Upper lobe of right lung (tissue), 1 donor: Measurements from ENCODE around the gene CAPZA2. TPM values are rescaled to one million over a fixed set of nuclear protein-coding genes. Genes with fewer than 3 reads are reported as not detected.

Experiments used
- ATAC-seq: fragments of 200-7000 bp; cut with Tn5 transposase; one replicate; pipeline ENCODE4 v1.9.1; 2020; ENCODE audit warnings: mild to moderate bottlenecking, moderate library complexity
- DNase-seq: peaks from one replicate; pipeline ENCODE4 v3.0.0-alpha.2; 2020
- H3K27ac ChIP-seq: fragments of 200-600 bp; one replicate; pipeline ENCODE4 v1.8.0; 2022
- H3K27me3 ChIP-seq: fragments of 200-600 bp; one replicate; pipeline ENCODE4 v1.8.0; 2022; ENCODE audit warnings: mild to moderate bottlenecking
- H3K36me3 ChIP-seq: fragments of 200-600 bp; one replicate; pipeline ENCODE4 v1.8.0; 2022
- H3K4me1 ChIP-seq: fragments of 200-600 bp; one replicate; pipeline ENCODE4 v1.8.0; 2022
- H3K4me3 ChIP-seq: fragments of 200-600 bp; one replicate; pipeline ENCODE4 v1.8.0; 2022; ENCODE audit warnings: mild to moderate bottlenecking
- H3K9me3 ChIP-seq: fragments of 200-600 bp; one replicate; pipeline ENCODE4 v1.8.0; 2022
- intact Hi-C: fragments of 100-400 bp; cut with DNase I; formaldehyde crosslinking; loops from one replicate; pipeline ENCODE4 v1.11.0; 2022
- total RNA-seq: library from RNA; stranded (reverse); fragmentation: NEBNext Ultra II Directional; extraction: Animal tissue kit (Norgen Biotek cat#: 25700); gene quantifications from one replicate; pipeline ENCODE4 v1.2.1, GENCODE V29; 2021
- TF ChIP-seq, protein P1 (sequence below): fragments of 200-600 bp; IDR thresholded peaks from one replicate; pipeline ENCODE4 v1.8.0; 2022; ENCODE audit warnings: antibody characterized with exemption
- donor health status: DM: no; HTN: yes; CAD: no; lungs with severe emphysema.

Gene CAPZA2
- total RNA-seq, 1 donor from 2014 or later = 249 TPM

GRCh38 chr7:116836048-116836447, 26.3 kb upstream of the CAPZA2 start:
- Histone ChIP-seq H3K4me1 (no peaks in the 10 kb centered on the region), H3K36me3 (no peaks in the 10 kb centered on the region), H3K4me3 (no peak overlapping the region), H3K27ac (no peak overlapping the region), H3K9me3 (no peaks in the 10 kb centered on the region), H3K27me3 (no peaks in the 10 kb centered on the region)
- no peak for DNase-seq
- intact Hi-C loops = no loop called here
- TF ChIP-seq, protein P1, sequence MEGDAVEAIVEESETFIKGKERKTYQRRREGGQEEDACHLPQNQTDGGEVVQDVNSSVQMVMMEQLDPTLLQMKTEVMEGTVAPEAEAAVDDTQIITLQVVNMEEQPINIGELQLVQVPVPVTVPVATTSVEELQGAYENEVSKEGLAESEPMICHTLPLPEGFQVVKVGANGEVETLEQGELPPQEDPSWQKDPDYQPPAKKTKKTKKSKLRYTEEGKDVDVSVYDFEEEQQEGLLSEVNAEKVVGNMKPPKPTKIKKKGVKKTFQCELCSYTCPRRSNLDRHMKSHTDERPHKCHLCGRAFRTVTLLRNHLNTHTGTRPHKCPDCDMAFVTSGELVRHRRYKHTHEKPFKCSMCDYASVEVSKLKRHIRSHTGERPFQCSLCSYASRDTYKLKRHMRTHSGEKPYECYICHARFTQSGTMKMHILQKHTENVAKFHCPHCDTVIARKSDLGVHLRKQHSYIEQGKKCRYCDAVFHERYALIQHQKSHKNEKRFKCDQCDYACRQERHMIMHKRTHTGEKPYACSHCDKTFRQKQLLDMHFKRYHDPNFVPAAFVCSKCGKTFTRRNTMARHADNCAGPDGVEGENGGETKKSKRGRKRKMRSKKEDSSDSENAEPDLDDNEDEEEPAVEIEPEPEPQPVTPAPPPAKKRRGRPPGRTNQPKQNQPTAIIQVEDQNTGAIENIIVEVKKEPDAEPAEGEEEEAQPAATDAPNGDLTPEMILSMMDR = no peak
- ATAC-seq = no peak

GRCh38 chr7:116836911-116837310, 25.5 kb upstream of the CAPZA2 start:
- TF ChIP-seq, protein P1 = no peak
- no peak overlapping the region for H3K4me3 ChIP-seq
- H3K36me3 ChIP-seq = no peaks in the 10 kb centered on the region
- no peak overlapping the region for H3K27ac ChIP-seq
- no peaks in the 10 kb centered on the region for H3K27me3 ChIP-seq
- H3K4me1 ChIP-seq = no peaks in the 10 kb centered on the region
- DNase-seq (no peak), ATAC-seq (no peak)
- no peaks in the 10 kb centered on the region for H3K9me3 ChIP-seq
- intact Hi-C loops = no loop called here

DNA sequence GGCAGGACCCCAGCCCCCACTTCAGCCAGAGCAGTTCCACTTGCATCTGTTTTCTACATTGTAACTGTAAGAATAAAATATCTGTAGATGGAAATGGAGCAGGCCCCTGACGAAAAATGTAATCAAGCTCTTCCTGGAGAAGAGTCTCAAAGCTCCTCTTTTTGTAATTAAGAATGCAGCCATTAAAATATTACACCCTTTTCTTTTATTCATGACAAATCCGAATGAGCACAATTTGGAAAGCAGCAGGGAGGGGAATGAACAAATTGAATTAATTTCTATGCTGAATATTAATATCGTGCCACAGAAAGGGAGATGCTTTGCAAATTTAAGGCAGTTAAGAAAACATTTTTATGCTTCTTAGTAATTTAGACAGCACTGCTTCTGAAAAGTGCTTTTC, 24.8 kb upstream of the CAPZA2 start:
- H3K27me3 ChIP-seq = no peaks in the 10 kb centered on the region
- no peaks in the 10 kb centered on the region for H3K4me1 ChIP-seq
- TF ChIP-seq, protein P1 = no peak
- H3K36me3 ChIP-seq = no peaks in the 10 kb centered on the region
- DNase-seq (no peak), ATAC-seq (no peak)
- no peak overlapping the region for H3K27ac ChIP-seq
- intact Hi-C loops = no loop called here
- H3K4me3 ChIP-seq = no peak overlapping the region
- no peaks in the 10 kb centered on the region for H3K9me3 ChIP-seq

- intact Hi-C loops = no loop called here
- DNase-seq (no peak), ATAC-seq (no peak)
- Histone ChIP-seq H3K9me3 (no peaks in the 10 kb centered on the region), H3K27me3 (no peaks in the 10 kb centered on the region), H3K4me1 (no peaks in the 10 kb centered on the region), H3K4me3 (no peak overlapping the region), H3K36me3 (no peaks in the 10 kb centered on the region), H3K27ac (no peak overlapping the region)
- TF ChIP-seq, protein P1 = no peak
Measured at GRCh38 chr7:116840256-116840655, 22.1 kb upstream of the CAPZA2 start.

DNA sequence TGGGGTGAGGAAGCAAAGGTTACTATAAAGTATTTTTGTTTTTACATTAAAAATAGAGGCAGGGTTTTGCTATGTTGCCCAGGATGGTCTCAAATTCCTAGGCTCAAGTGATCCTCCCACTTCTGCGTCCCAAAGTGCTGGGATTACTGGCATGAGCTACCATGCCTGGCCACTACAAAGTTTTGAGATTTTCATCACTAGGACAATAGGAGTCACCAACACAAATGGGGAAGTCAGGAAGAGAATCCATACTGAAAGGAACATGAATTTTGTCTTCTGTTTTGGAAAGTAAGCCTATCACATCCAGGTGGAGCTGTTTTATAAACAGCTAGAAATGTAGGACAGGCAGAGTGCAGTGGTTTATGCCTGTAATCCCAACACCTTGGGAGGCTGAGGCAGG, 20.0 kb upstream of the CAPZA2 start:
- intact Hi-C loops = no loop called here
- no peak for ATAC-seq

More for the DNA sequence above, 20.0 kb upstream of the CAPZA2 start:
- Histone ChIP-seq H3K4me1 (no peaks in the 10 kb centered on the region), H3K27me3 (no peaks in the 10 kb centered on the region), H3K27ac (no peak overlapping the region), H3K4me3 (no peak overlapping the region), H3K9me3 (no peaks in the 10 kb centered on the region), H3K36me3 (no peaks in the 10 kb centered on the region)
- DNase-seq = no peak
- TF ChIP-seq, protein P1 = no peak
